ENCODE results near the gene CHN2.

The CHN2 gene

GRCh38 chr7:29341156-29341555 is 146.6 kb downstream of the CHN2 start:
- DNase-seq = no peak

DNA sequence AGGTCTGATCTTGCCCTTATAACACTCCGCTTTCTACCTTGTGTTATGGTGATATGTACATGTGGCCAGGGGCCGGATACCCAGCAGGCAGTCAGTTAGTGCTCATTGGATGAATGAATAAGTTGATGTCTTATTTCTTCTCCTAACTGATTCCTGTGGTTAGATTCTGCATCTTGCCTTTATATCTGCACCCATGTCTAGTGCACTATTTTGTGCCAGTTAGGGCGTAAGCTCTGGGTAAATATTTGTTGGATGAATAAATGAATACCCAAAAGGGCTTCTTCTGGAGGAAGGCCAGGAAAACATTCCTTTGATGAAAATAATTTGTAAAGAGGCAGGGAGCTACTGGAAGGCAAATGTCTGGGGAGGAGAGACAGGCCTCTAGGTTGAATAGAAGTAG is 148.2 kb downstream of the CHN2 start:
- no peak for DNase-seq

- no peak for DNase-seq
Measured at GRCh38 chr7:29343399-29343798, 148.8 kb downstream of the CHN2 start.

DNA sequence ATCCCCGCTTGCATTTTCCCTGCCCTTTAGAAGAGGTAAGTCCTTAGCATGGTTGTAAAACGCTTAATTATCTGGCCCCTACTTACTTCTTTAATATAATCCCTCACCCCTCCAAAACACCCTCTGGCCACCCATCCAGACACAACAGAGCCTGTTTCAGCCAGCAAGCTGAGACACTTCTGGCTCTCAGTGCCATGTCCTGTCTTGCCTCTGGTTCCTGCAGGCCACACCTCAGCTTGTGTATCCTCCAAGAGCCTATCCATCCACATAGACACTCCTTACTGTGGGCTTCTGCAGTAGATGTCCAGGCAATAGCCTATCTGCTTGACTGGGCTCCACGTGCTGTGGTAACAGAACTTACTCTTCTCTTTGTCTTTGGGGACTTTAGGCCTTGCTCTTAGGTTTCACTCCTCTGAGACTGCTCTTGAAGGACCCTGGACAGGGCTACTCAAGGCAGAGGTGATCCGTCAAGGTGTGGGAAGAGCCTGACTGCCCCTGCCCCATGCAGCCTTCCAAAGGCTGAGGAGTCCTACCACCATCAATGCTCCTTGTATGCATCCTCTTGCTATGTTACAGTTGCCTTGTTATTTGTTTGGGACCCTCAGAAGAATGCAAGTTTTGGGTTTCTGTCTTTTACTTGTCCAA is 149.9 kb downstream of the CHN2 start:
- no peak for DNase-seq

DNA sequence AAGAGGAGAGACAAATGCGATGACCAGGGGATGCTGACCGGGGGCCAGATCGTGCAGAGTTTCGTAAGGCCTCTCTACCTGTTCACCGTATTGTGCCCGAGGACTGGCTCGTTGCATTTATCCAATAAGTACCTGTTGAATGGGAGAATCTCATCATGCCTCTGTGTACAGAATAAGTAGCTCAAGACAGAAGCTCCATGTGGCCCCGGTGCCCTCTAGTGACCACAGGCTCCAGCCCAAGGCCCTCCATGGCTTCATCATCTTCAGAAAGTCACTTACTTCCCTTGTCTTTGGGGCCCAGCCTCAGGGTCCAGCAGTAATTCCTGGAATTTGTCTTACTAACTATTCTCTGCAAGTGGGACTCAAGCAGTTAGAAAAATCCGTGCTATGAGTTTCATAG is 151.0 kb downstream of the CHN2 start:
- DNase-seq = no peak

DNA sequence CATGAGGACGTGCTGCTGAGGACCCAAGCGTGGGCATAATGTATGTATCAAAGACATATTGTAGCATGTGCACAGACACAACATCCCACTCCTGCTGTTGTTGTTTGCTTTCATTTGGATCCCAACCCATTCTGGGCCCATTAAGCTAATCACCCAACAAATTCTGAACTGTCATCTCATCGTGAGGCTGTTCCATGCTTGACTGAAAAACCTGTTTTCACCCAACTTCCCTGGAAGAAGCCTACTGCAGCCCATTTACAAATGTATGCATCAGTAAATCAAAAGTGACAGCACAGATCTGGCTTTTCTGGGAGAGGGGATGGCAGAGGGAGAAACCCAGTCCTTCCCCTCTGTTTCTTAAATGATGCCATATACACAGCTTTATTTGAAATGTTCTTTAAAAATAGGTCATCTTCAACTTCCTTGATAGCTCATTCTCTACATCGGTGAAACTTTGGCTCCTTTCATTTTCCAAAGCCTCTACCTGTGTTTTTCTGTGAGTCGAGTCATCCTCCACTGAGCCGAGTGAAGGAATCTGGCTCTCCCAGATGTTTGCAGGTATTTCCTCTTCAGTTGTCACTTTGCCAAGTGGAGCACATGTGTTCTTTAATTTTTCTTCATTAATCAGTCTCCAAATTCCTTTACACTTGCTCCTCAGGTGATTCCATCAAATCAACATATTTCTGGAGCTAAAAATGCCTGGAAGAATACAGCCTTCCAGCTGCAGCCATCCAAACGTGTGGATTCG is 151.8 kb downstream of the CHN2 start:
- no peak for DNase-seq

DNA sequence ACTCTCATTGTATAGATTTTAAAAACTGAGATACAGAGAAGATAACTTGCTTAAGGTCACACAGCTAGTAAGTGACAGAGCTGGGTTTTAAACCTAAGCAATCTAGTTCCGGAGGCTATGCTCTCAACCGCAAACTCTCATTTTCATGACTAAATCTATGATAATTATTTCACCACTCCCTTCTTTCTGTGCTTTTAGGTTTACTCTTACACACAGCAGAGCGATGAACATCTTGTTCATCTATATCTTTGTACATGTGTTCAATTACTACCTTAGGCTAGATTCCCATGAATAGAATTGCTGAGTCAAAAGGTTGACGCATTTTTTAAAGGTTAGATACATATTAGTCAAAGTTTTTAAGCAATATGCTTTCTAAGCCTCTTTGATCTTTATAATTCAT is 154.8 kb downstream of the CHN2 start:
- no peak for DNase-seq

DNA sequence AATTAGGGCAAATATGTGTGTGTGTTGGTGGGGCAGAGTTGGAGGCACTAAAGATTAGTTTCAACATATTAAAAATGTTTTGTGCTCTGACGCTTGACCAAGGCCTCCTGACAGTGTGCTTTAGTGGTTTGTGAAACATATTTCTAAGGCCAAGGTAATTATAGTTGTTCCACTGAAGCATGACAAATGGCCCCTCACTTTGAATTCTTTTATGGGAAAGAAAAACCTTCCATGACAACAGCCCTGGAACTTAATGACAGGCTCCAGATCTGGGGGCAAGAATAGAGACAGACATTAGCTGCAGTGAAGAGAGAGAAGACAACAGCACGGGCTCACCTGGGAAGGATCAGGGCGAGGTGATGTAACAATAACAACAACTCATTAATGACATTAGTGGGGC is 155.8 kb downstream of the CHN2 start:
- no peak for DNase-seq

DNA sequence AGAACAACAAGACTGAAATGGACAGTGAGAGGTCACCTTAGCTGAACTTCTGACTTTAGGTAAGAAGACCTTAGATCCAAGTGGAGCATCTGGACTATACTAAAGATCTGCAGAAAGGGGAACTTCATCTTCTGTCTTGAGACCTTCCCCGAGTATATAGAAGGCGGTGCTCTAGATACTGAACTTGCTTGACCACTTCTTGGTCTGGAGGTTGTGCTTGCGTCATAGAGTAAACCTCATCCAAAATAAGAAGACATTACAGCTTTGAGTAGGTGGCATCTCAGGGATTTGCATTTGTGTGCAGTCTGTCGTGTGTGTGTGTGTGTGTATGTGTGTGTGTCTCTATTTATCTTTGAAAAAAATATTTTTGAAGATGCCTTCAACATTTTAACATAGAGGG is 157.5 kb downstream of the CHN2 start:
- no peak for DNase-seq

- DNase-seq = no peak
Measured at GRCh38 chr7:29353810-29354209, 159.2 kb downstream of the CHN2 start.

GRCh38 chr7:29354340-29354739 is 159.8 kb downstream of the CHN2 start:
- DNase-seq = no peak

- no peak for DNase-seq
Measured at GRCh38 chr7:29355388-29355787, 160.8 kb downstream of the CHN2 start.

DNA sequence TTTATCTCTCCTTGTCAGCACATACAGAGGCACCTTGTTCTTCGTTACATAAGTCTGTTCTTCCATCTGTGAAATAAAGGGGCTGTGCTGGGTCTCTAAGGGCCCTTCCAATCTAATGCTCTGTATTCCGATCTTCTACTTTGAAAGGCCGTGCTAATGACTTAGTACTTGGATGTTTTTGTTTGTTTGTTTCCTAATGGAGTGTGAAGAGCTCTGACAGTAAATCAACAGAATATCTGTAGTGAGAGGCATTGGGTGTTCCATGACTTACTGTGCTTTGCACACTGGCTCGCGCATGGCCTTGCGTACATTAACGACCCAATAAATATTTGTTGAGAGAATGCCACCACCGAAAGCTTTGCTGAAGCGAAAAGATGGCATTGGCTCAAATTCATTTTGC is 162.1 kb downstream of the CHN2 start:
- DNase-seq = no peak

DNA sequence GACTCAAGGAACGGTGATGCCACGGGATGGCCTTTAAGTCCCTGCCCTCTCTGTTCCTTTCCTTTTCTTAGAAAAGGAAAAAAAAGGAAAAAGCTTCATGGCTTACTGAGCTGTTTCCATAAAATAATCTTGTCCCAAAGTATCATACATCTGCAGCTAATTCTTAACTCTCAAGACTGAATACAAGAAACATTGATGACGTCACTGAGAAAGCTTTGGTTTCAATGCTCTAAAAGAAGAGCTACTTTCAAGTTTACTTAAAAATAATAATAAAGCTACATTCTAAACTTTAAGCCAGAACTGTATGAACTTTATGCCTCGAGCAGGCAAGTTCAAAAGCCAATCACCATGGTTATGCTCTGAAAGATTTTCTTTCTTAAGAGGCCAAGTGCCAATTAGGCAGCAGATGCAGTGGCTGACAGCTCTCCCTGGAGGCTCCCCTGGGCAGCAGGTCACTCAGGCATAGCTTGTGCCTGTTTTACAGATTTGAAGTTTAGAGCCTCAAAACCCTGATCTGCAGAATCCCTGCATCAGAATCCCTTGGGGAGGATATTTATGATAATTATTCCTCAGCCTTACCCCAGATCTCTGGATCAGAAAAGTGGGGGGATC is 165.0 kb downstream of the CHN2 start:
- no peak for DNase-seq

- no peak for DNase-seq
Measured at GRCh38 chr7:29360633-29361625, 166.4 kb downstream of the CHN2 start.

GRCh38 chr7:29362380-29362779 is 167.8 kb downstream of the CHN2 start:
- DNase-seq = no peak

DNA sequence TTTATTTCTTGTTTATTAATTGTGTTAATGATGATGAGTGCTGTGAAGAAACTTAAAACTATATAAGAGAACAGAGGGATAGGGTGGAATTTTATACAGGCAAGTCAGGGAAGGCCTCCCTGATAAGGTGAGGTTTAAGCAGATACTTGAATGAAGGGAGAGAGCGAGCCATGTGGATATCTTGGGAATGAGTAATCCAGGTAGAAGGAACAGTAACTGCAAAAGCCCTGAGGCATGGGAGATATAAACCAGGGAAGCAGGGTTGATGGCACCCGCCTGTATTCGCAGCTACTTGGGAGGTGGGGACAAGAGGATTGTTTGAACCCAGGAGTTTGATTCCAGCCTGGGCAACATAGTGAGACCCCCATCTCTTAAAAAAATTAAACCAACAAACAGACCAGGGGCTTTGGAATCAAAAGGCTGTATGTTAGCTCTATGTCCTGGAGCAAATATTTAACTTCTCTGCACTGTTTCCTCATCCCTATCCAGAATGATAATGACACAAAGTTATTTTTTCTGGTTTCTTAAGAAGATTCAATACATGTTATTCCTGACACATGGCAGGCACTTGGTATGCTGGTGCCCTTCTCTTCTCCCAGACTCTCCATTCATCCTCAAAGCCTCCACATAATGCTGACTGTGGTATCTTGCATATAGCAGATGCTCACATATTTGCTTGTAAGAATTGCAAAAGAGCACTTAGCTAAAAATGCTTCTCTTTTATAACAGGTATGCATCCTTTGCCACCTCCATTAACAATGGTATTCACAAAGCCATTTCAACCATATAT is 169.3 kb downstream of the CHN2 start:
- no peak for DNase-seq

DNA sequence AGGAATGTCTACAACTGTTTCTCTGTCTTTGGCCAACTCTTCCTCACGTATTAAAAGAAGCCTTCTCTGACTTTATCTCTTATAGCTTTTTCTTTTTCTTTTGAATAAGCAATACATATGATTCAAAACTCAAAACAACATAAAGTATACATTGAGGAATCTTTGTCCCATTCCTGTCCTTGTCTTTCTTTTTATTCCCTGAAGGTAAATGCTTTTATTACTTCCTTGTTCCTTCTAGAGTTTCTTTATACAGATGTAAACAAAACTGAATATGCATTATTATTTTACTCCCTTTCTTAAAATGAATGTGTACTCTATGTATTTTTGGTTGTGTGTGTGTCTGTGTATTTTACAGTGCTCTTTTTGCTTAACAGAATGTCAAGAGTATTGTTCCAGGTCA is 170.1 kb downstream of the CHN2 start:
- no peak for DNase-seq

DNA sequence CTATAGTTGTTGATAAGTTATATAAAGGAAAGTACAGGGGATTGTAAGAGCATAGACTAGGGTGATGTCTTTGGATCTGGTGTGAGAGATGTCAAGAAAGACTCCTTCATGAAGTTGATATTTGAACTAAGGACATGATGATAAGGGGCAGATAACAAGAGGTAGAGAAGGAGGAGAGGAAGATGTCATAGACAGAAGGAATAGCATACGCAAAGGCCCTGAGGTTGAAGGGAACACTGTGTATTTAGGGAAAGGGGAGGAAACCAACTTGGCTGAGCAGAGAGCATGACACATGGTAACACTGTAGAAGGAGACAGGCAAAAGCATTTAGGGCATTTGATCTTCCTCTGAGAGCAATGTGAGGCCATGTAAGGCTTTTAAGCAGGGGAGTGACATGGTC is 170.8 kb downstream of the CHN2 start:
- no peak for DNase-seq

DNA sequence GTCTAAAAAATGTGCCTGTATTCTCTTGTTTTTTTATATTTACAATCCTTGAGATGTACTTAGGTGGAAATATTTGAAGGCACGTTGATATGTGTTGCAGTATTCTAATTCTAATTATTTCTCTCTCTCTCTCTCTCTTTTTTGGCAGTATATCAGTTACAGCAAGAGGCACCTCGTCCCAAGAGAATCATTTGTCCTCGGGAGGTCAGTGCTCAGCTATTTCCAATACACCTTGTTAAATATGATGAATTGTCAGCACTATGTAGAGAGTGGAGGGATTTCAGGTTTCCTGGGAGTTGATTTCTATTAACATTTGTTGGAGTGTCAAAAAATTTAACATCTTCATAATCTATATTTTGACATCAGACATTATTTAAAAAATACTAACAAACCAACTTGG is 173.2 kb downstream of the CHN2 start:
- DNase-seq = no peak

- DNase-seq = no peak
Measured at GRCh38 chr7:29369909-29370488, 175.4 kb downstream of the CHN2 start.

Data from activated CD4-positive, CD25-positive, alpha-beta regulatory T cell (primary cell).